IPS-11a (cell line): ENCODE results near the gene PSMA7.

Experiments
- H3K4me3 ChIP-seq: one replicate; pipeline ENCODE4 v1.5.1; 2013; ENCODE audit warnings: low read depth, low read length, control low read depth

The PSMA7 gene

DNA sequence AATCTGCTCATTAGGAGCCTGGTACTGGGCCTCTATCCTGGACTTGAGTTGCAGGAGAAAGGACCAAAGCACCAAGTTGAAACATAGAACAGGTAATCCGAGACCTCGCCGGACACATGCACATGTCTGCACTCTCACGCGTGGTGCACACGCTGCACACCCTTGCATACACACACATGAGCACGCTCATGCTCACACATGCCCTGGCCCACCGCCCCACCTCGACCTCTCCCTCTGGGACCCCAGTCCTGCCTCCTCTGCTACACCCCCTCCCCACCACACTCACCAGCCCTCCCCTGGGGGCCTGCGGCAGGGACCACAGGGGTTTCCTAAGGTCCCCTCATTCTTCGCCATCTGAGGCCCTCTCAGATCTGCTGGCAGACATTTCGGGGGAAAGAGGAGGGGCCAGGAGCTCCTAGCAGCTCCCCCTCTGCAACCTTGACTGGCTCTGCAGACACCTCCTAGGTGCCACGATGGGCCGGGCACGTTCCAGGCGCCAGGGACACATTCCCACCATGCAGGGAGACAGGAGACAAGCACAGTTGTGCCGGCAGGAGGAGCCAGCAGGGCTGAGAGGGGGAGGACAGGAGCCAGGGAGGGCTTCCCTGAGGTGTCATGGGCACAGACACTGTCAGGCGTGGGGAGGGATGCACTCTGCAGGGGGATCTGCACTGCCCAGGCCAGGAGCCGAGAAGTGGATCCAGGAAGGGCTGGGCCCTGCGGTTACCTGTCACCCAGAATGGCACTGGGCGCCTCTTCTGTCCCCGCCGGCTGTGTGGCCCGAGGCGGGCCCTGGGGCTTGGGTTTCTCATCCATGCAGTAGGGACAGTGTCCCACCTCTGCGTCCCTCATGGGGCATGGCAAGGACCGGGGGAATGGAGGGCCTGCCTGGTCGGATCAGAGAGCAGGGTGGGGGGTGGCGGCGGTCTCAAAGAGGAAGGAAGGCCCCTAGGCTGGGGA is 46.5 kb downstream of the PSMA7 start:
- no peak overlapping the region for H3K4me3 ChIP-seq

DNA sequence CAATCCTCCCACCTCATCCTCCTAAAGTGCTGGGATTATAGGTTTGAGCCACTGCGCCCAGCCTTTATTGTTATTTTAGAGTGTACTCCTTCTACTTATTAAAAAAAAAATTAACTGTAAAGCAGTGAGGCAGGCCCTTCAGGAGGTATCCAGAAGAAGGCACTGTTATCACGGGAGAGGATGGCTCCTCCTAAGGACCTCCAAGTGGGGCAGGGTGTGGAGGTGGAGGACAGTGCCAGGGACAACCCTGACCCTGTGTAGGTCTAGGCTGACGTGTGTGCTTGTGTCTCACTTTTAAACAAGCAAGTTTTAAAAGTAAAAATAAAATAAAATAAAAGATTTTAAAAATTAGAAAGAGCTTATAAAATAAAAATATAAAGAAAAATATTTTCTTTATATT is 53.8 kb downstream of the PSMA7 start:
- no peak overlapping the region for H3K4me3 ChIP-seq

- no peak overlapping the region for H3K4me3 ChIP-seq
These were observed 54.7 kb downstream of the PSMA7 start for GRCh38 chr20:62088258-62089127.

GRCh38 chr20:62087632-62088031 is 55.6 kb downstream of the PSMA7 start:
- no peak overlapping the region for H3K4me3 ChIP-seq

GRCh38 chr20:62087227-62087626 is 56.0 kb downstream of the PSMA7 start:
- no peak overlapping the region for H3K4me3 ChIP-seq
